Stimulated activated CD4-positive, alpha-beta T cell treated with anti-CD3 and anti-CD28 coated beads, Interleukin-4, amount 100 ng/mL, for 24 hours (primary cell): ENCODE results near the gene PDE7B.
"Not testable (repeated sequence)": the region's sequence is repeated elsewhere in the genome, so short reads cannot be mapped to it uniquely, and the experiment has no call there.

ENCODE experiments used
- DNase-seq: peaks from one replicate; pipeline ENCODE4 v3.0.0-alpha.2; 2020

Gene PDE7B

GRCh38 chr6:135852746-135853145 is 1.2 kb downstream of the PDE7B start:
- no peak for DNase-seq

- DNase-seq = no peak
Observed at GRCh38 chr6:135853227-135853626, 1.7 kb downstream of the PDE7B start.

- no peak for DNase-seq
Observed at GRCh38 chr6:135853986-135854385, 2.5 kb downstream of the PDE7B start.

- no peak for DNase-seq
Observed at GRCh38 chr6:135854799-135855198, 3.3 kb downstream of the PDE7B start.

GRCh38 chr6:135858931-135859330 is 7.4 kb downstream of the PDE7B start:
- DNase-seq = no peak

GRCh38 chr6:135860361-135860760 is 8.9 kb downstream of the PDE7B start:
- no peak for DNase-seq

GRCh38 chr6:135861189-135861588 is 9.7 kb downstream of the PDE7B start:
- DNase-seq = no peak

GRCh38 chr6:135864929-135865328 is 13.4 kb downstream of the PDE7B start:
- not testable (repeated sequence) for DNase-seq

GRCh38 chr6:135866445-135867123 is 15.1 kb downstream of the PDE7B start:
- no peak for DNase-seq

GRCh38 chr6:135867332-135867731 is 15.8 kb downstream of the PDE7B start:
- no peak for DNase-seq

GRCh38 chr6:135869857-135870256 is 18.4 kb downstream of the PDE7B start:
- no peak for DNase-seq

- DNase-seq = no peak
Observed at GRCh38 chr6:135870722-135871121, 19.2 kb downstream of the PDE7B start.

GRCh38 chr6:135871296-135871695 is 19.8 kb downstream of the PDE7B start:
- no peak for DNase-seq

GRCh38 chr6:135871878-135872277 is 20.4 kb downstream of the PDE7B start:
- DNase-seq = no peak

- DNase-seq = no peak
Observed at GRCh38 chr6:135875446-135875845, 23.9 kb downstream of the PDE7B start.

GRCh38 chr6:135876058-135876457 is 24.6 kb downstream of the PDE7B start:
- no peak for DNase-seq

GRCh38 chr6:135877666-135878065 is 26.2 kb downstream of the PDE7B start:
- DNase-seq = no peak

- peak; percentile 54 for DNase-seq
Observed at GRCh38 chr6:135880066-135880972, 28.8 kb downstream of the PDE7B start.

- no peak for DNase-seq
Observed at GRCh38 chr6:135883045-135883444, 31.5 kb downstream of the PDE7B start.

GRCh38 chr6:135883536-135883935 is 32.0 kb downstream of the PDE7B start:
- no peak for DNase-seq

GRCh38 chr6:135884136-135884535 is 32.6 kb downstream of the PDE7B start:
- no peak for DNase-seq

- no peak for DNase-seq
Observed at GRCh38 chr6:135887069-135887468, 35.6 kb downstream of the PDE7B start.

GRCh38 chr6:135888818-135889217 is 37.3 kb downstream of the PDE7B start:
- DNase-seq = no peak

- DNase-seq = no peak
Observed at GRCh38 chr6:135890876-135891275, 39.4 kb downstream of the PDE7B start.
